NCI-H748 treated with DMSO at 0.1 percent for 48 hours (cell line): Measurements from ENCODE around the gene FDXACB1.

Experiments
- DNase-seq: peaks from one replicate; lab custom pipeline; 2025; lab: John Stamatoyannopoulos, UW

The FDXACB1 gene

GRCh38 chr11:111841370-111842053 is 37.5 kb downstream of the FDXACB1 start:
- DNase-seq, result peak; percentile 54

DNA sequence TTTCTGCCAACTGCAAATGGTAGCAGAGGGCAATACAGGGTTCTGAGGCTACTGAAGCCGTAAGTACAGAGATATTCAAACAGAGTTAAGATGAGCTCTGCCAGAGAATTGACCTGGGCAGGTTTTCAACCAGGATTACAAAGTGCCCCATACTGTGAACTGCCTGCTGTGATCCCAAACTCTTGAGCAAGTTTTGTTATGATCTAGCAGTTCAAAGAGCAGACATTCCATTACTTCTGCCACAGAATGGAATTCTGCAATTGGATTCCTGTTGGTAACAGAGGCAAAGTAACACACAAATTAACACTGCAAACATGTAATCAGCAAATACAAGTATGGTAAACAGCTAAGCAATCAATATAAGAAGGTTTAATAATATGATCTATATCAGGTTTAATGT is 38.8 kb downstream of the FDXACB1 start:
- no peak for DNase-seq

GRCh38 chr11:111838054-111838453 is 40.9 kb downstream of the FDXACB1 start:
- DNase-seq, result no peak

DNA sequence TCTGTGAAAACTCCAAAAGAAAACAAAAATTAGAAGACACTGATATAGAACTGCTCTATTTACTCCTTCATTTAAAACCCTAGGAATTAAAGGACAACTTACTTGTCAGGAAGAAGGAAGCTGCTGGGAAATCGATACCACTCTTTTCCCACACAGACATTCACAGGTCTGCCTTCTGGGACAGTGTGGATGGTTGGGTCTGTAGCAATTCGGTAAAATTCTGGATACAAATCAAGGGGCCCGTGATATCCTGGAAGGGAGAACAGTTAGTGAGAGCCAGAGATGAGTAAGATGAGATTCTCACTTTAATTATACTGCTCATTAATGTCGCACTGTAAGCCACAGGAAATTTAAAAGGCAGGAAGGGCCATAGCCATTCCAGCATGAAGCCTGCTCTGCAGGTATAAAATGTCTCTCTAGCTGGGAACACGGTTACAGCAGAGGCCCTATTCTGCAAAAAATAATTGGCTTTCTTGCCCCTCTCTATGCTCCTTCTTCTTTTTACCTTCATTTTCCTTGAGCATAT is 41.5 kb downstream of the FDXACB1 start:
- DNase-seq, result no peak

DNA sequence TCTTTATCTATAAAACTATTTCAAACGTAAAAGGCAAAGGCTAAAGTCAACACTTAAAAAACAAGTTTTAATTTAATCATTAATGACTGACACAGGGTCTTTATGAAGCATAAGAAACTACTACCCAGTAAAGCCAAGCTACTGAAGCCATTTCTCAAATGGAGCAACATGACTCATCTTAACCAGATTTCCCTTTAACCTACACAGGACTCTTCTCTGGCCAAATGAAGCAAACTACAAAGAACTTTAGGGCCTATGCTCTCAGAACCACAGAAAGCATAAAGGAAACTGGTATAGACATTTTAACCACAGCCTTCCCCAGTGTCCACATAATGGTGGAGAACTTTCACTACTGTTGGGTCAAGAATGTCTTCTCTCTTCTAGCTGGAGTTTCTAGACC is 42.2 kb downstream of the FDXACB1 start:
- DNase-seq, result no peak

- no peak for DNase-seq
Measured at GRCh38 chr11:111836162-111836561, 42.8 kb downstream of the FDXACB1 start.

DNA sequence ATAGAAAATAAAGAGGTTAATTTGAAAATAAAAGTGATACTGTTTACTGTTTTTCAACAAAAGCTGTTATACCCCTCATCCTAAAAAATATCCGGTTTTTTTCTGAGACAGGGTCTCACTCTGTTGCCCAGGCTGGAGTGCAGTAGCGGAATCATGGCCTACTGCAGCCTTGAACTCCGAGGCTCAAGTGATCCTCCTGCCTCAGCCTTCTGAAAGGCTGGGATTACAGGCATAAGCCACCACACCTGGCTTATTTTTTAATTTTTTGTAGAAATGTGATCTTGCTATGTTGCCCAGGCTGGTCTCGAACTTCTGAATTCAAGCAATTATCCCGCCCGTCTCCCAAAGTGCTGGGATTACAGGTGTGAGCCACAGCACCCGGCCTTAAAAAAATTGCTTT is 43.3 kb downstream of the FDXACB1 start:
- no peak for DNase-seq

DNA sequence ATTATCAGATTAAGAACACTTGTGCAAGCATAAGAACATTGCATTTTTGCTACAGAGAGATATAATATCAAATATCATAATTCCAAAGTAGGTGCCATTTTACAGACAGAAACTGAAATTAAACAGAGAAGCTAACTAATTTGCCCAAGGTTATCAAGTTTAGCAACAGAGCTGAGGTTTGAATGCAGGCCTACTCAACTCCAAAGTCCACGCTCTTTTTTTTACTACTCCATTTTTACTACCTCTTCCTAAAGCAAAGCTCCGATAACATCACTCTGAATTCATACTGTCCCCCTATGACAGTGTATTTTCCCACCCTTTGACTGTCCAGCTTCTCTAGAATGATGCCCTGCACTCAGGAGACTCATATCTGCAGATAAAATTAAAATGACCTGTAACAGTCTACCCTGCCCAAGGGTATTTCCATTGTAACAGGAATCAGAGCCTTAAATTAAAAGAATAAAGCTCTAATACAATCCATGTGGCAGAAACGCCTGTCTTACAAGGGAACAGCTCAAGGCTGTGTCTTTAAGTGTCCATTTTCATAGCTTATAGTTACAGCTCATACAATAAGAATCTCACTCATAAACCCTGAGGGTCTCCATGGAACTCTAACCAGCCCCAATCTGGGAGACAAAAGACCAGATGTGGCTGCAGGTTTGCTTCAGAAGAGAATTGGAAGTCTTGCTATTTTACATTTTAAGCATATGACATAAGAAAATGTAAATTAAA is 44.4 kb downstream of the FDXACB1 start:
- no peak for DNase-seq

GRCh38 chr11:111833524-111833923 is 45.4 kb downstream of the FDXACB1 start:
- no peak for DNase-seq

- DNase-seq, result no peak
Measured at GRCh38 chr11:111829185-111829968, 49.6 kb downstream of the FDXACB1 start.

- DNase-seq, result no peak
Measured at GRCh38 chr11:111826322-111826950, 52.5 kb downstream of the FDXACB1 start.
